Mammary epithelial cell (primary cell): Measurements from ENCODE around the gene PALLD.

Experiments used
- CTCF ChIP-seq, 2 donors: IDR thresholded peaks in 1 of 2; conservative IDR thresholded peaks in 1 of 2; 2 replicates each; pipeline ENCODE4 v1.5.1; 2011 to 2012; ENCODE audit warnings: inconsistent platforms in 2 of 2, low read length in 2 of 2, mild to moderate bottlenecking in 2 of 2, control low read depth in 1 of 2, low read depth in 1 of 2; ENCODE audit not compliant: insufficient read depth in 1 of 2; ENCODE audit errors: extremely low read depth in 1 of 2
- EZH2 ChIP-seq: IDR thresholded peaks from 2 replicates; pipeline ENCODE4 v1.6.1; 2012; ENCODE audit warnings: low read length, inconsistent platforms, borderline replicate concordance

DNA sequence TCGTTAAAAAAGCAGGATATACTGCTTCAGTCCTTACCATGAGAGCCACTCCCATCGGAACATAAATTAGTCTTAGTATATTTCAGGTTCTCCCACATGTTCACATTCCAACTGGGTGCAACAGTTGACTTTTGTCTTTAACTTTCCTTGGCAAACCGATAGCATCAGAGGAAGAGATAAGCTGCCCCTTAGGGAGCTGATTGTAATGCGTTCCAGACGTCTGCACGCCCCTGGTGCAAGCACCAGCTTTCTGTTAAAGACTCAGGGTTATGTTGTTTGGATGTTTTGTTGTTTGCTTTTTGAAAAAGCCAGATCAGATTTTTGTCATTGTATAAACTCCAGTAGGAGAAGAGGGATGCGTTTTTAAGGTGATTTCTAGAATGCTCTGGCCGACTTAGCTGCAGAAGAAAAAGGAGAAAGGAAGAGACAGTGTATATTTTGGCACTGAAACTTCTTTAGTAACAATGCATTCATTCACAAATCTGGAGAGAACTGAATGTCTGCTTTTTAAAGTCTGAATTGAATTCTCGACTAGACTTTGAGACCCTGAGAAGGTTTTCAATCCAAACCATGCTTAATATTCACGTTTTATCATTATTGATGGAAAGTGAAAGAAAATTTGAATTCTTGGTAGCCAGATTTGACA lies 352.3 kb downstream of the PALLD start:
- TF ChIP-seq CTCF (conservative IDR thresholded peaks at IDR 0.05 in 1 of 2, IDR thresholded peaks at IDR 0.05 in 1 of 2; ENCODE audit: extremely low read depth in 1 of 2, insufficient read depth in 1 of 2, low read depth in 1 of 2, low read length in 2 of 2) (no peak), EZH2 (no peak)
